Measurements from ENCODE around the gene KYNU.
"Not testable (repeated sequence)": the region's sequence is repeated elsewhere in the genome, so short reads cannot be mapped to it uniquely, and the experiment has no call there.

KYNU gene

GRCh38 chr2:143034292-143035074 lies 157.0 kb downstream of the KYNU start:
- peak; percentile 66 for DNase-seq

GRCh38 chr2:143051465-143051864 lies 174.0 kb downstream of the KYNU start:
- DNase-seq, result no peak

- DNase-seq, result not testable (repeated sequence)
These were observed 176.0 kb downstream of the KYNU start for GRCh38 chr2:143053437-143053836.

DNA sequence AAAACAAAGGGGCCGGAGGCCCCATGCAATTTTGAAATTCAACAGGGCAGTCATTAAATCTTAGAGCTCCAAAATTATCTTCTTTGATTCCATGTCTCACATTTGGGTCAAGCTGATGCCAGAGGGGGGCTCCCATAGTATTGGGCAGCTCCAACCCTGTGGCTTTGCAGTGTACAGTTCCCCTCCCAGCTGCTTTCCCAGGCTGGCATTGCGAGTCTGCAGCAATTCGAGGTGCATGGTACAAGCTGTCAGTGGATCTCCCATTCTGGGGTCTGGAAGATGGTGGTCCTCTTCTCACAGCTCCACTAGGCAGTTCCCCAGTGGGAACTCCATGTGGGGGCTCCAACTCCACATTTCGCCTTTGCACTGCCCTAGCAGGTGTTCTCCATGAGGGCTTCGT lies 179.1 kb downstream of the KYNU start:
- no peak for DNase-seq

GRCh38 chr2:143058851-143059250 lies 181.4 kb downstream of the KYNU start:
- DNase-seq, result no peak

GRCh38 chr2:143063612-143064200 lies 186.2 kb downstream of the KYNU start:
- no peak for DNase-seq

- DNase-seq, result no peak
These were observed 190.6 kb downstream of the KYNU start for GRCh38 chr2:143068094-143068493.

DNA sequence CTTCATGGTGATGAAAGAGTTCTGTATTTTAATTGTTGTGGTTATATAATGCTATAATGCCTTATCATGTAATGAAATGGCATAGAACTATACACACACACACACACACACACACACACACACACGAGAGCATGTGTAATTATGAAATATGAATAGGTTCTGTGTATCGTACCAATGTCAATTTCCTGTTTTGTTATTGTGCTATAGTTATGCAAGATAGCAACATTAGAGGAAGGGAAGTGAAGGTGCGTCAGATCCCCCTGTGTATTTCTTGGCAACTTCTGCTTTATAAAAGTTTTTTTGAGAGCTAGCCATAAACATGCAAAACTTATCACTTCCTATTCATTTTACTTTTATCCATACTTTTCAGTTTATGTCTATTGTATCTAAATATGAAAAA lies 191.0 kb downstream of the KYNU start:
- DNase-seq, result no peak

DNA sequence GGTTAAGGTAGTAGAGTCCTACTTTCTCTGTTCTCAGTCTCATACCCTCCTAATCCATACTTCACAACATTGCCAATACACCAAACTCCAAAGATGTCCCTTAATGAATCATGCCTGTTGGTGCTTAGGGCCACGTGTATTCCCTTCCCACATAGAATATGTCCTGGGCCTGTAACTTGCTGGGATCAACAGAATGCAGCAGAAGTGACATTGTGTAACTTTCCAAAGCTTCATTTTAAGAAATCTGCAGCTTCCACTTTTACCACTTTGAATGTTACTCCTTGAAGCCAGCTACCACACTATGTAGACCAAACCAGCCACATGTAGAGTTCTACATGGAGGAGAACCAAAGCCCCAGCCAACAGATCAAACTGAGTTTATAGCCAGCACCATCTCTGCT lies 193.2 kb downstream of the KYNU start:
- no peak for DNase-seq

GRCh38 chr2:143071185-143071876 lies 193.9 kb downstream of the KYNU start:
- no peak for DNase-seq

DNA sequence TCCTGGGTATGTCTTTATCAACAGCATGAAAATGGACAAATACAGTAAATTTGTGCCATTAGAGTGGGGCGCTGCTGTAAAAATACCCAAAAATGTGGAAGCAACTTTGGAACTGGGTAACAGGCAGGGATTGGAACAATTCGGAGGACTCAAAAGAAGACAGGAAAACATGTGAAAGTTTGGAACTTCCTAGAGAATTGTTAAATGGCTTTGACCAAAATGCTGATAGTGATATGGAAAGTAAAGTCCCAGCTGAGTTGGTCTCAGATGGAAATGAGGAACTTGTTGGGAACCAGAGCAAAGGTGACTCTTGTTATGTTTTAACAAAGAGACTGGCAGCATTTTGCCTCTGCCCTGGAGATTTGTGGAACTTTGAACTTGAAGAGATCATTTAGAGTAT lies 197.4 kb downstream of the KYNU start:
- DNase-seq, result not testable (repeated sequence)

- DNase-seq, result no peak
These were observed 198.2 kb downstream of the KYNU start for GRCh38 chr2:143075711-143076110.

DNA sequence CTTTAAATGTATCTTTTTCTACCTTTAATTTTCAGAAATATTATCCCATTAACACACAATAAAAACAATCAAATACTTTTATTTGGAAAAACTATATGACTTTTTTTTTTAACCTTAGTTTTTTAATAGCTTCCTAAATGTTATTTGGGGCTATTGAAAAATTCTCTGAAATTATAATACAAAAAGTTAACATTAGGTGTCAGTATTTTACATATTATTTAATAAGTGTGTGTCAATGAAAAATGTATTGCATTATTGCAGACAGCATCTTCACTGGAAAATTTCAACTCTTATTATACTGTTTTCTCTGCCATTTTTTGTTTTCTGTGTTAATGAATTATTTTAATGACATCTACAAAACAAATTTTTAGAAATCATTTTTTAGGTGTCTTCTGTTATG lies 200.6 kb downstream of the KYNU start:
- no peak for DNase-seq

- DNase-seq, result no peak
These were observed 204.2 kb downstream of the KYNU start for GRCh38 chr2:143081616-143082015.

GRCh38 chr2:143083636-143084035 lies 206.2 kb downstream of the KYNU start:
- no peak for DNase-seq

DNA sequence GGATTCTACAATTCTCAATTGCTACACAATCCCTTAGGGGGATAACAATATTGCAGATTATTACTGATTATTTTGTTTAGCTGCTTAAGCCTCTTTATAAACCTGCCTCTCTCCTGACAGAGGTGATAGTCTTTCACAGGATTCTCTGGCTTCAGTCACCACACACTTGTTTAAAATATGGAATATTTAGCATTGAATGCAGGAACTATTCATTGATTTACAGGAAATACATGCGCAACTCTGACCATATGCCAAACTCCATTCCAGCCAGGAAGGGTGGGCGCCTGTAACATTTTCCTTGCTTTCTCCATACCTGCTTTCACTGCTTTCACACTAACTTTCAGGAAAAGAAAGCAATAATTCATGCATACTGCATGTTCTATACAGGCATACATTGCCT lies 207.0 kb downstream of the KYNU start:
- no peak for DNase-seq

DNA sequence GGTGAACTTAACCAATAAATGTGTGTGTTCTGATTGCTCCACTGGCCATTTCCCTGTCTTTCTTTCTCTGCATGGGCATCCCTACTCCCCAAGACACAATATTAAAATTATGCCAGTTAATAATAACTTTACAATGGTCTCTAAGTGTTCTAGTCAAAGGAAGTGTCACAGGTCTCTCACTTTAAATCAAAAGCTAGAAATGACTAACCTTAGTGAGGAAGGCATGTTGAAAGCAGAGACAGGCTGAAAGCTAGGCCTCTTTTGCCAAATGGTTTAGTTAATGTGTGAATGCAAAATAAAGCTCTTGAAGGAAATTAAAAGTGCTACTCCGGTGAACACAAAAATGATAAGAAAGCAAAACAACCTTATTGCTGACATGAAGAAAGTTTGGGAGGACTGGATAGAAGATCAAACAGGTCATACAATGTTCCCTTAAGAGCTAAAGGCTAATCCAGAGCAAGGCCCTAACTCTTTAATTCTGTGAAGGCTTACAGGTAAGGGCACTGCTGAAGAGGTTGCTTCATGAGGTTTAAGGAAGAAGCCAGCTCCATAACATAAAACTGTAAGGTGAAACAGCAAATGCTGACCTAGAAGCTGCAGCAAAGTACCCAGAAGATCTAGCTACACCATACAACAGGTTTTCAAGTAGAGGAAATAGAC lies 207.8 kb downstream of the KYNU start:
- no peak for DNase-seq

DNA sequence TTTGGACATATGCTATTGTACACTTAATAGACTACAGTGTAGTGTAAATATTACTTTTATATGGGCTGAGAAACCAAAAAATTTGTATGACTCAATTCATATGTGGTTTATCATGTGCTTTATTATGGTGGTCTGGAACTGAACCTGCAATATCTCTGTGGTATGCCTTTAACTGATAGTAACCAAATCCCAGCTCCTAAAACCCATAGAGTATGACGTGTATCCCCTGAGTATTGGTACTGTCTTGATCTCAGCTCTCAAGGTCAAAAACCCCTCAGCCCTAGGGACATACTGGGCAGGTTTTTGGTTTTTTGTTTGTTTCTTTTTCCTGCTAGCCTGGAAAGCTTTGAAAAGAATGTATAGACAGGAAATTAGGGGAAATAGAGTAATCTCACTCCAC lies 209.6 kb downstream of the KYNU start:
- no peak for DNase-seq

DNA sequence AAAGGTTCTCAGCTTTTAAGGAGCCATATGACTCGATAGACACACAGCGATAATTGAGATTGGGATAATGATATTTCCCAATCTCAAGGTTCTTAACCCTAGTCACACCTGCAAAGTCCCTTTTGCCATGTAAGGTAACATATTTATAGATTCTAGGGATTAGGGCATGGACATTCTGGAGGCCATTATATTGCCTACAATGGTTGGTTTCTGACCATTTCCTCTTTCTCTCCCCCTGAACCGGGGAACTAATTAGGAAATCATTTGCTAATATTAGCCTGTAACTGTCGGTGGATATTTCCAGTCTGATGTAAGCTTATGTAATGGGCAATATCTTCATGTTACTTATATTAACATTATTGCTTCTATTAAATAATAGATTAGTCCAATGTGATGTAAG lies 210.9 kb downstream of the KYNU start:
- no peak for DNase-seq

DNA sequence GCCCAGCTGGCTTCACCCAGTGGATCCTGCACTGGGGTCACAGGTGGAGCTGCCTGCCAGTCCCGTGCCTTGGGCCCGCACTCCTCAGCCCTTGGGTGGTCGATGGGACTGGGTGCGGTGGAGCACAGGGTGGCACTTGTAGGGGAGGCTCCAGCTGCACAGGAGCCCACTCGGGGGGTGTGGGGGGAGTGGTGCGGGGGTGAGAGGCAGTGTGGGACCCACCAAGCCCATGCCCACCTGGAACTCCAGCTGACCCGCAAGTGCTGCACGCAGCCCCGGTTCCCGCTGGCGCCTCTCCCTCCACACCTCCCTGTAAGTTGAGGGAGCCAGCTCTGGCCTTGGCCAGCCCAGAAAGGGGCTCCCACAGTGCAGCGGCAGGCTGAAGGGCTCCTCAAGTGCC lies 212.1 kb downstream of the KYNU start:
- DNase-seq, result not testable (repeated sequence)

All from activated CD8-positive, alpha-beta memory T cell treated with anti-CD3 and anti-CD28 coated beads for 24 hours (primary cell).